Esophagus (tissue), 2 donors: Measurements from ENCODE around the gene P2RX6. TPM values are rescaled to one million over a fixed set of nuclear protein-coding genes. Genes with fewer than 3 reads are reported as not detected.
"Not testable (repeated sequence)": the region's sequence is repeated elsewhere in the genome, so short reads cannot be mapped to it uniquely, and the experiment has no call there.

Experiments
- H3K27ac ChIP-seq, 2 donors: one replicate each; pipeline ENCODE4 v1.5.1; 2013; ENCODE audit warnings: low read depth in 2 of 2, mild to moderate bottlenecking in 2 of 2, inconsistent platforms in 1 of 2, low read length in 1 of 2, moderate library complexity in 1 of 2
- H3K27me3 ChIP-seq, 2 donors: one replicate each; pipeline ENCODE4 v1.6.1; 2013; ENCODE audit warnings: low read length in 2 of 2, control low read depth in 1 of 2, mild to moderate bottlenecking in 1 of 2; ENCODE audit not compliant: insufficient read depth in 2 of 2, control insufficient read depth in 1 of 2
- H3K36me3 ChIP-seq, 2 donors: one replicate each; pipeline ENCODE4 v1.6.1; 2013; ENCODE audit warnings: low read length in 1 of 2; ENCODE audit not compliant: control insufficient read depth in 2 of 2, insufficient read depth in 2 of 2
- H3K4me1 ChIP-seq, 2 donors: one replicate each; pipeline ENCODE4 v1.6.1; 2013; ENCODE audit warnings: low read length in 1 of 2; ENCODE audit not compliant: control insufficient read depth in 2 of 2, insufficient read depth in 2 of 2
- H3K4me3 ChIP-seq, 2 donors: one replicate each; pipeline ENCODE4 v1.5.1; 2013; ENCODE audit warnings: low read length in 2 of 2, mild to moderate bottlenecking in 2 of 2, low read depth in 1 of 2, moderate library complexity in 1 of 2
- H3K9me3 ChIP-seq, 2 donors: one replicate each; pipeline ENCODE4 v1.6.1; 2013; ENCODE audit warnings: mild to moderate bottlenecking in 2 of 2, low read depth in 1 of 2, low read length in 1 of 2, moderate library complexity in 1 of 2; ENCODE audit not compliant: control insufficient read depth in 2 of 2, insufficient read depth in 1 of 2
- WGBS, 2 donors: extraction: QIAGEN DNeasy Blood & Tissue Kit; methylation state at CpG; one replicate each; pipeline ENCODE4 v1.1.7; 2013; 5-methylcytosine and 5-hydroxymethylcytosine counted together
- polyA plus RNA-seq, 2 donors: library from polyadenylated mRNA; stranded (reverse); fragments of 200-250 nt; gene quantifications; one replicate each; pipeline ENCODE4 v1.2.3, GENCODE V29; 2013
- donor health status: healthy with polysubstance abuse.
- donor health status: Bipolar disorder and iron deficiency.

P2RX6 gene
- polyA plus RNA-seq, result under 1 TPM; 0.16 to 0.29 TPM

DNA sequence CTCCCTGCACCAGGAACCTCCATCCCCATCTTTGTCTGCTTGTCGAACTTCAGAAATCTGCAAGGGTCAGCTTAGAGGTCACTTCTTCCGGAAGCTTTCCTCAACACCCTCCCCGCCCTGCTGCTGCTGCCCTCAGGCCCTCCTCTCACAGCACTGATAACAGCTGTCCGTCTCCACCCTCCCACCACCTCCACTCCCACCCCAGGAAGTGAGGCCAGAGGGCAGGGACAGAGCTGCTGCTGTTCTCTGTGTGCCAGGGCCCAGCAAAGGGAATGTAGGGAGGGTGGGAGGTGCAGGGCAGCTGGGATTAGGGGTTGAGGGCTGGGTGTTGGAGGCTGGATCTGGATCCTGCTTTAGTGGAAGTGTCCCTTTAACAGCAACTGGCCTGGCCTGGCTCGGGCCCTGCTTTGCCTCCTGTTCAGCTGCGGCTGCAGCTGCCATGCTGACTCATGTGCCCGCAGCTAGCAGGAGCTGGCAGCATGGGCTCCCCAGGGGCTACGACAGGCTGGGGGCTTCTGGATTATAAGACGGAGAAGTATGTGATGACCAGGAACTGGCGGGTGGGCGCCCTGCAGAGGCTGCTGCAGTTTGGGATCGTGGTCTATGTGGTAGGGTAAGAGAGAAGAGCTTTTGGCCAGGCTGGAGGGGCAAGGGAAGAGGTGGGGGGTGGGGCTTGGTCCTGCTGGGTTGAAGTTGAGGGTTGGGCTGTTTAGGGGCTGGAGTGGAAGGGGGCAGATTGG is at the start of gene P2RX6:
Gene P2RX6, plus strand, starts transcription at position 440 of the 740 bp plus-strand sequence. Its CDS starts 10 bp downstream, at position 450.
- Histone ChIP-seq H3K27me3 (no peaks in the 10 kb centered on the region), H3K9me3 (no peaks in the 10 kb centered on the region), H3K27ac (peak within 1 kb of the TSS; percentile 34 to 37), H3K4me3 (peak within 1 kb of the TSS; percentile 31 to 44), H3K36me3 (no peaks in the 10 kb centered on the region), H3K4me1 (peaks cover 9 to 14% of the 10 kb centered on the region in 2 donors)
- 26 to 31% methylated on average over 12 of the region's 12 CpGs for WGBS, 2 donors

DNA sequence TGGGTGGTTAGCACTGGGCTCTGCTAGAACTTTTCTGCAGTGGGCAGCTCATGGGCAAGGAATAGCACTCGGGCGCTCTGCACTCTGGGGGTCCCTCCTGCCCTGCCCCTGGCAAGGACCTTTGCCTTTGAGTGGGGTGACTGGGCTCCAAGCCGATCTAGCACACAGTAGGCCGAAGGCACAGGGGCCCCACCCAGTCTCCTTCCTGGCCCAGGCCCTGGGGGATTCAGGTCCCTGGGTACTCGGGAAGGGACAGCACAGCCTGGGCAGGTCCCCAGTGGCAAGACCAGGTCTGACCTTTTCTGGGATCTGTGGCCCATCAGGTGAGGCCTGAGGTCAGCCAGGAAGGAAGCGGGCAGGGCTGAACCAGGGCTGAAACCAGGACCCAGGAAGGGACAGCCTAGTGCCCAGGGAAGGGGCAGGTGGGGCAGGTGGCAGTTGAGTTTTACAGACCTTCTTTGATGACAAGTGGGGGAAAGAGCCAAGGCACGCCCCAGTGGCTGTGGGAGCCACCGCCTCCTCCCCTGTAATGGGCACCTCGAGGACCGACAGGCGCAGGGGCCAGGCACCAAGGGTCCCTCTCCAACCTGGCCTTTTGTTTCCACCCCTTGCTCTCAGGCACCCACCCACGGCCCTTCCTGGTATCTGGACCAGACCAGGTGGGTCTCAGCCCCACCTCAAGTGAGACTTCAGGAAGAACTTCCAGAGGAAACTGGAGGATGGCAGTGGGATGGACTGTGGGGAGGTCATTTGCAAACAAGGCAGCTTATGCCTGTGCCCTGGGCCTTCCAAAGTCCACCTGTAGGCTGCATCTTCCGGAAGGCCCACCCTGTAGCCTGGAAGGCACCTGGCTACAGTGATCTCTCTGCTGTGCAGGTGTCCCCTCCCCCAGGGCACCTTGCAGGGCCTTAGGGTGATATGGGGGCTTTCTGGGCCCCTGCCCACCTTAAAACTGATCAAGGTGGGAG is 48.8 kb upstream of the P2RX6 start:
- no peak overlapping the region for H3K27ac ChIP-seq
- H3K36me3 ChIP-seq, result no peaks in the 10 kb centered on the region
- peaks cover 0 to 12% of the 10 kb centered on the region in 2 donors for H3K4me1 ChIP-seq
- H3K9me3 ChIP-seq, result no peaks in the 10 kb centered on the region
- no peak overlapping the region for H3K4me3 ChIP-seq
- no peaks in the 10 kb centered on the region for H3K27me3 ChIP-seq
- 86% methylated on average over 13 of the region's 13 CpGs for WGBS, 2 donors

DNA sequence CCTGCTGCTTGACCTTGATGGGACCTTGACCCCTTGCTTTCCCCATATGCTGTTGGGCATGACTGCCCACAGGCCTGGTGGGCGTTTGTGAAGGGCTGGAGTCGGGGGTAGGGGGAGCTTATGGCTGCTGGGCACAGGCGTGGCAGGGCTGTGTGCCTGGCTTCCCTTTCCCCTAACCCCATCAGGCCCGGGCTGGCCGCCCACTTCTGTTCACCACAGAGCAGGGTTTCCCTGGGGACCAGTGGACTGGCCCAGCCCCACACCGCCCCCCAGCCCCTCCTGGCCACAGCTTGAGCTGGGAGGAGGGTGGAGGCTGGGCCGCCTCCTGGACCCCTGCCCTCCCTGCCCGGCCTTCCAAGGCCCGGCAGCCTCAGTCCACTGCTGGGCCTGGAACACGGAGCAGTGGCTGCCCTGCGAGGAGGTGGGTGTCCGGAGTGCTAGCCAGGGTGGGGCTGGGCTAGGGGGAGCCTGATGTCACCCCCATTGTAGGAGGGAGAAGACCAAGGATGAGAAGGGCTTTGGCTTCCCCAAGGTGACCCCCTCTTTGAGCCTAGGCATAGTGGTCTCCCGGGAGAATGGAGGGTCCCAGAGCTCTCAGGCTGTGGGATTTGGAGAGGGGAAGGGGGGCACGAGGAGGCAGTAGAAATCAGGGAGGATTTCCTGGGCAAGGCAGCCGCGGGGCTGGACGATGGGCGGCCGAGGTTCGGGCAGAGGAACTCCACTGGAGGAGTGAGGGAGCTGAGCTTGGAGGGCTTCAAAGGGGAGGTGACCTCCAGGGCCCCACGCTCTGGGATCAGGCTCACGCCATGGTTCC is 47.9 kb upstream of the P2RX6 start, which contains the start of gene AIFM3:
Gene AIFM3, plus strand, starts transcription at position 373 of the 814 bp plus-strand sequence. CDS start 690 bp downstream, outside the sequence.
- no peak within 1 kb of the TSS for H3K4me3 ChIP-seq
- no peak within 1 kb of the TSS for H3K27ac ChIP-seq
- no peaks in the 10 kb centered on the region for H3K27me3 ChIP-seq
- H3K36me3 ChIP-seq, result no peaks in the 10 kb centered on the region
- peaks cover 0 to 9% of the 10 kb centered on the region in 2 donors for H3K4me1 ChIP-seq
- no peaks in the 10 kb centered on the region for H3K9me3 ChIP-seq
- 62 to 65% methylated on average over 21 to 22 of the region's 22 CpGs for WGBS, 2 donors

DNA sequence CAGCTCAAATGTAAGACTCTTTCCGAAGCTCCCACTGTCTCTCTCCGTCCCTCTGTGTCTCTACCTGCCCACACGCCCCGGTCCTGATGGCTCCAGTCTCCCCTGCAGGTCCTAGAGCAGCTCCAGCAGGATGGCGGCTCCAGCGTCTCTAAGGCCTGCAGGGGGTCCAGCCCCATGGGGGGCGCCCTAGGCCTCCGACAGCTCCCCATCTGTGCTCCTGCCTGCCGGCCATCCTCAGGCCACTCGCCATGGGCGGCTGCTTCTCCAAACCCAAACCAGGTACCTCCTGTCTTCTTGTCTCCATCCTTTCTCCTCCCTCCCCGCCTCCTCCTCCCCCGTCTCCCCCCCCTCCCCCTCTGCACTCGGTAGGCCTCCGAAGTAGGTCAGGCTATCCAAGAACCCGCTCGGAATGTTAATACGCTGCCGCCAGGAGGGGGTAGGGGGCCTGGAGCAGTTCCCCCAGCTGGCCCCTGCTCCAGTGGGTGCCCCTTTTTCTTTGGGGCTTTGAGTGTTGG is 47.2 kb upstream of the P2RX6 start:
- H3K4me3 ChIP-seq, result no peak overlapping the region
- H3K27ac ChIP-seq, result no peak overlapping the region
- H3K36me3 ChIP-seq, result no peaks in the 10 kb centered on the region
- H3K9me3 ChIP-seq, result no peaks in the 10 kb centered on the region
- 52 to 66% methylated on average over 19 of the region's 19 CpGs for WGBS, 2 donors
- H3K4me1 ChIP-seq, result peaks cover 0 to 9% of the 10 kb centered on the region in 2 donors
- no peaks in the 10 kb centered on the region for H3K27me3 ChIP-seq

DNA sequence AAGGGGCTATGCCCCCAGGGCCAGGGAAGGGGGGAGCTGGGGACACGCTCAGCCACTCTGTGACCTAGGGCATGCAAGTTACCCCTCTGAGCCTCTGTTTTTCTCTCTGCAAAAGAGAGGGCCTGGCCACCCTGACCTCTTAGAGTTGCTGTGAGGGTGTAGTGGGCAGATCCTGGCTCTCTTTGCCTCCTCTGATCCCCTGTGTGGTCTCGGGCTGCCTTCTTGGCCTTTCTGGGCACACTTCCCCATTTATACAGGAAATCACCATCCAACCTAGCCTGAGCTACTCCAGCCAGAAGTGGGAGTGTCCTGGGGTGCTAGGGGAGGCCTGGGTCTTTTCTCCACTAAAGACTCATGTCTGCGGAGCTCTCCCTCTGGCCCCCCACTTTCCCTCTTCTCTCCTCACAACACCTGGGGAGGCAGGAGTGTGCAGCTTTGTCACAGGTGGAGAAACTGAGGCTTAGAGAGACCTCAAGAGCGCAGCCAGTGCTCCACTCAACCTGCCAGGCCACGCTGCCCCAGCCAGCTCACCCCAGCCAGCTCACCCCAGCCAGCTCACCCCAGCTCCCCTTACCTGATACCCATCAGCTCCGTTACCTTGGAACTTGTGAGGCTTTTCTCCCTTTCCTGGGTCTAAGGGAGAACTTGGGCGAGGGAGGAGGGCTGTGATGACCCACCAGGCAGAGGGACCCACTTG is 46.5 kb upstream of the P2RX6 start:
- no peaks in the 10 kb centered on the region for H3K27me3 ChIP-seq

DNA sequence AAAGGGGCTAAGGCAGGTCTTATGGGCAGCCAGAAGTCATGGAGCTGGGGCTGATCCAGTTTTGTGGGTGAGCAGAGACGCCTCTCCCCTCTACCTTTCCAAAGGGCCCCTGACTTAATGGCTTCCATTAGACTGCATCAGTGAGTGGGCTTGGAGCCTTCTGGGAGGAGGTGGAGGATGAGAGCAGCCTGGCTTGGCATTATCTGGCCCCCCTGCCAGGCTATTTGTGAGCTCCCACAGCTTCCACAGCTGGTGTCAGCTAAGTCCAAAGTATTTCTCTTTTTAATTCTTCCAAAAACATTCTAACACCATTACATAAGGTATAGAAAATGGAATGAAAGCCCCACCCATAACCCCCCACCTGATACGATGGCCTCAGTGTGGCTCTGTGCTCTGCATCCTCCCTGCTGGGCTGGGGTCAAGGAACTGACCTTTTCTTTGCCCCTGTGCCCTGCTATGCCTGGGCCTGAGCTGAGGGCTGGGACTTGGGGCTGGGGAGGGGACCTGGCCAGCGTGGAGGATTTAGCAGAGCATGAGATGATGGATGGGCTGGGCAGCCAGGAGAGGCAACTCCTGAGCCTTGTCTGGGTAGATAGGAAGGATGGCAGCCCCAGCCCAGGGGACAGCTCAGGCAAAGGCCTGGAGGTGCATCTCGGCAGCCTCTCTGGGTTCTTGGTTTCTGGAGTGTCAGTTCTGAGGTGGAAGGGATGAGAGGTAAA is 43.9 kb upstream of the P2RX6 start:
- Histone ChIP-seq H3K4me3 (no peak overlapping the region), H3K36me3 (no peaks in the 10 kb centered on the region), H3K27ac (no peak overlapping the region), H3K27me3 (no peaks in the 10 kb centered on the region), H3K9me3 (no peaks in the 10 kb centered on the region), H3K4me1 (no peaks in the 10 kb centered on the region)
- 60 to 68% methylated on average over 4 of the region's 4 CpGs for WGBS, 2 donors

More for the DNA sequence above, 46.5 kb upstream of the P2RX6 start:
- no peak overlapping the region for H3K27ac ChIP-seq
- H3K4me3 ChIP-seq, result no peak overlapping the region
- peaks cover 0 to 5% of the 10 kb centered on the region in 2 donors for H3K4me1 ChIP-seq
- H3K36me3 ChIP-seq, result no peaks in the 10 kb centered on the region
- H3K9me3 ChIP-seq, result no peaks in the 10 kb centered on the region
- 82 to 91% methylated on average over 6 to 7 of the region's 7 CpGs for WGBS, 2 donors

DNA sequence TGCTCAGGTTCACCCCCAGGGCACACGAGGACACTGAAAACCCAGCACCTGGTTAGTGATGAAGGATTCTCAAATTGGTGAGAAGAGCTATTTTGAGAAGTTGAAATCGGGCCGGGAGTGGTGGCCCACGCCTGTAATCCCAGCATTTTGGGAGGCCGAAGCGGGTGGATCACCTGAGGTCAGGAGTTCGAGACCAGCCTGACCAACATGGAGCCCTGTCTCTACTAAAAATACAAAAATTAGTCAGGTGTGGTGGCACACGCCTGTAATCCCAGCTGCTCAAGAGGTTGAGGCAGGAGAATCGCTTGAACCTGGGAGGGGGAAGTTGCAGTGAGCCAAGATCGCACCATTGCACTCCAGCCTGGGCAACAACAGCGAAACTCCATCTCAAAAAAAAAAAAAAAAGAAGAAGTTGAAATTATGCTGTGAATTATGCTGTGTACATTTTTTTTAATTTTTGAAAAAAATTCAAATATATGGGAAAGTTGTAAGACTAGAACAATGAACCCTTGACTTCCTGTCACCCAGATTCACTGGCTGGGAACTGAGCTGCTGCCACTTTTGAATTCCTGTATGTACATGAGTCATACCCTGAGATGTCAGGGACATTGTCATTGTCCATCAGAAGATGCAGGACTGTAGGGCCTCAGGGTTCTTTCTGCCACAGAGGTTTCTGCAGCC is 42.8 kb upstream of the P2RX6 start:
- H3K27ac ChIP-seq, H3K4me3 ChIP-seq, H3K4me1 ChIP-seq, H3K27me3 ChIP-seq, H3K36me3 ChIP-seq, H3K9me3 ChIP-seq: not testable (repeated sequence)
- WGBS, 2 donors, result 80 to 86% methylated on average over 11 of the region's 11 CpGs
